ENCODE data around the gene SHPK.

GRCh38 chr17:3656353-3656752, 20.3 kb upstream of the SHPK start:
- TF ChIP-seq POLR2A (IDR thresholded peaks at IDR 0.05) = no peak
- TF ChIP-seq CTCF (IDR thresholded peaks at IDR 0.05) = no peak
